ENCODE results near the gene SIGLEC8. TPM values are rescaled to one million over a fixed set of nuclear protein-coding genes. Genes with fewer than 3 reads are reported as not detected.
"Not testable (repeated sequence)": the region's sequence is repeated elsewhere in the genome, so short reads cannot be mapped to it uniquely, and the experiment has no call there.

The SIGLEC8 gene
- total RNA-seq, 4 donors from 2014 or later: 0.18 to 13.2 (median 0.52) TPM

- H3K36me3 ChIP-seq: no peaks in the 10 kb centered on the region
- no peaks in the 10 kb centered on the region for H3K9me3 ChIP-seq
- peak within 1 kb of the TSS; percentile 35 to 84 (median 59) for H3K27ac ChIP-seq
- TF ChIP-seq POLR2A (IDR thresholded peaks at IDR 0.05) (no peak), CTCF (IDR thresholded peaks at IDR 0.05) (no peak)
- H3K27me3 ChIP-seq: no peaks in the 10 kb centered on the region
- H3K4me3 ChIP-seq: peak within 1 kb of the TSS in 3 of 4 donors; percentile 24 to 48 (median 26)
- H3K4me1 ChIP-seq: peaks cover 0 to 9% (median 0%) of the 10 kb centered on the region in 4 donors
- DNase-seq: peak in 2 of 3 donors; percentile 81 to 88
These were observed 41.0 kb downstream of the SIGLEC8 start, which contains the start of gene SIGLEC10 for GRCh38 chr19:51417107-51417809. TSS of gene SIGLEC10 (minus strand) at chr19:51417642. CDS start at chr19:51417581, 61 bp downstream.

- H3K4me3 ChIP-seq: peak overlapping the region in 2 of 4 donors; percentile 24 to 48
- not testable (repeated sequence) for H3K4me1 ChIP-seq, H3K9me3 ChIP-seq, DNase-seq, H3K36me3 ChIP-seq, H3K27me3 ChIP-seq
- peak overlapping the region in 2 of 4 donors; percentile 35 to 84 for H3K27ac ChIP-seq
These were observed 41.8 kb downstream of the SIGLEC8 start for GRCh38 chr19:51416422-51416821.

- no peaks in the 10 kb centered on the region for H3K27me3 ChIP-seq
- no peak overlapping the region for H3K4me3 ChIP-seq
- H3K9me3 ChIP-seq: no peaks in the 10 kb centered on the region
- H3K27ac ChIP-seq: no peak overlapping the region
- no peak for TF ChIP-seq POLR2A (IDR thresholded peaks at IDR 0.05)
- no peak for TF ChIP-seq CTCF (IDR thresholded peaks at IDR 0.05)
- H3K4me1 ChIP-seq: peaks cover 0 to 4% (median 0%) of the 10 kb centered on the region in 4 donors
- H3K36me3 ChIP-seq: no peaks in the 10 kb centered on the region
- DNase-seq: no peak
These were observed 43.1 kb downstream of the SIGLEC8 start for GRCh38 chr19:51415187-51415586.

GRCh38 chr19:51410950-51411748, 47.1 kb downstream of the SIGLEC8 start:
- Histone ChIP-seq H3K4me3 (no peak overlapping the region), H3K27me3 (no peaks in the 10 kb centered on the region), H3K9me3 (no peaks in the 10 kb centered on the region), H3K27ac (no peak overlapping the region), H3K4me1 (peaks cover 0 to 9% (median 2%) of the 10 kb centered on the region in 4 donors), H3K36me3 (no peaks in the 10 kb centered on the region)
- TF ChIP-seq CTCF (IDR thresholded peaks at IDR 0.05): no peak
- TF ChIP-seq POLR2A (IDR thresholded peaks at IDR 0.05): no peak
- DNase-seq: no peak

GRCh38 chr19:51407511-51408131, 50.6 kb downstream of the SIGLEC8 start:
- peak overlapping the region in 1 of 4 donors; percentile 63 for H3K27ac ChIP-seq
- H3K4me1 ChIP-seq: peaks cover 0 to 4% (median 2%) of the 10 kb centered on the region in 4 donors
- H3K36me3 ChIP-seq: no peaks in the 10 kb centered on the region
- TF ChIP-seq POLR2A (IDR thresholded peaks at IDR 0.05): no peak
- TF ChIP-seq CTCF (IDR thresholded peaks at IDR 0.05): peak; percentile 38 to 76 (median 60)
- peaks cover 0 to 5% (median under 1%) of the 10 kb centered on the region in 4 donors for H3K9me3 ChIP-seq
- no peak overlapping the region for H3K4me3 ChIP-seq
- no peaks in the 10 kb centered on the region for H3K27me3 ChIP-seq
- DNase-seq: peak in 2 of 3 donors; percentile 50 to 74
